ENCODE results near the gene NUP42.
A peak's percentile ranks its signal among the peaks of the same experiment; 100 is the strongest.

Gene NUP42

GRCh38 chr7:23237000-23237399 lies 55.2 kb downstream of the NUP42 start:
- no peak for DNase-seq

GRCh38 chr7:23238983-23239652 lies 57.3 kb downstream of the NUP42 start:
- DNase-seq = no peak

- no peak for DNase-seq
Measured at GRCh38 chr7:23239698-23240097, 57.9 kb downstream of the NUP42 start.

- DNase-seq = no peak
Measured at GRCh38 chr7:23242321-23242720, 60.5 kb downstream of the NUP42 start.

GRCh38 chr7:23242935-23243334 lies 61.1 kb downstream of the NUP42 start:
- no peak for DNase-seq

DNA sequence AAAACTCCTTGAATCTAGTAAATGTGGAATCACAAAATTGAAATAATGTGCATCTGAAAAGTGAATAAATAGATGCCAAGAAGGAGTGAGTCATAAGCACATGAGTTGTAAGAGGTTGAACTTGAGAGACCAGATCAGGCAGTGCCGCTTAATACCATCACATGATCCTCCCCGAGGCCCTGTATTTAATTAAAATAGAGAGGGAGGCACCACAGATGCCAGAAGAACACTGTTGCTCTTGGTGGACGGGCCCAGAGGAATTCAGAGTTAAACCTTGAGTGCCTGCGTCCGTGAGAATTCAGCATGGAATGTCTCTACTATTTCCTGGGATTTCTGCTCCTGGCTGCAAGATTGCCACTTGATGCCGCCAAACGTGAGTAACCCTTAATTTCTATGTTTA lies 64.7 kb downstream of the NUP42 start, which contains the start of gene GPNMB:
Gene GPNMB (plus strand): TSS at position 221 of the 400 bp plus-strand sequence. CDS start 83 bp downstream, at position 304.
- DNase-seq = peak; percentile 95

DNA sequence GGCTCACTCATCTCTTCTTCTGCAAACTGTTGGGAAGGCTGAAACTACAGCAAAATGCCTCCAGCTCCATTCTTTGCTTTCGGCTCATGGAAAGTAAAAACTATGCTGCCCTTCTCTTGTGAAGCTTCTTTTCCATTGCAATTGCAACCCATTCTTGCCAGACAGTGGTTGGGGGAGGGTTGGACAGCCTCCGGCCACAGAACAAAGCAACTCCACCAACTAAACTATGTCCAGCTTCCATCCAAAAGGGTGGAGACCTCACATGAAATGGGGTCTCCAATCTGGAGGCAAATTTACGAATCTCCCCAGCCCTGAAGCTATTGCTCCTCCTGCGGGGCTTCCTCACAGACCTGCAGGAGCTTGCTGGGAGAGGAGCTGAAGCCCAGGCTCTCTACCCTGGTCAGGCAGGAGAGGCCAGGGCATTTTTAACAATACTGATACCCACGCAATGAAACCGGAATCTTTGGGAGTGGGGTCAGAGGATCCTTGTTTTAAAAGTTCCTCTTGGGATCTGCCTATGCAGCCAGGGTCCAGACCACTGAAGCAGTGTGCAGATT lies 65.3 kb downstream of the NUP42 start:
- DNase-seq = no peak

DNA sequence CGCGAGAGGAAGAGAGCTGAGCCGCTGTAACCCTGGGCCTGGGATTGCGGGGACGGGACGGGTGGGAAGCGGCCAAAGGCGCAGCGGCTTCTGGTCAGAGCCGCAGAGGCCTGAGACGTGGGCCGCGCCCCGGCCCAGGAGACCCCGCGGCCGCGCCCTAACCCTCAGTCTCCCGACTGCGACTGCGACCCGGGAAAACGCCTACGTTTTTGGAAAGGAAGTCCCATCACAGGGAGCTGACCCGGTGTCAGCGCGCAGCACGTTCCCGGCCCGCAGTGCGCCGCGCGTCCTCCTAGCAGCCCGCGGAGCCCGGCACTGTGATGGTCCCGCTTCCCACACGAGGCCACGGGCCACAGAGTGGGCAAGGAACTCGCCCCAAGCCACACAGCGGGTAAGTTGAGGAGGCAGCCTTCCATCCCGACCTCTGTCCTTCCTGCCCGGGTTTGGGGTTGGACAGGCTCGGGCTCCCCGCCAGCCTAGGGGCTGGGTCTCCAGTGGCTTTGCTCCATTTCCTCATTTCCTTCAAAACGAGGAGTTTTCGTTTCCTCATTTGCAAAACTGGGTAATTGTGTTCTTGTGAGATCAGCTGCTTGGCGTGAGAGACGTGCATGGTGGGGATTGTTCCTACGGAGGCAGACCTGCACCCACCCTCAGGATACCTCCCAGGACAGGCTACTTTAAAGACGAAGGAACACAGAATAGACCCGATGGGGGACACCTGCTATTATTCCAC lies 65.9 kb downstream of the NUP42 start:
- DNase-seq = peak; percentile 25

DNA sequence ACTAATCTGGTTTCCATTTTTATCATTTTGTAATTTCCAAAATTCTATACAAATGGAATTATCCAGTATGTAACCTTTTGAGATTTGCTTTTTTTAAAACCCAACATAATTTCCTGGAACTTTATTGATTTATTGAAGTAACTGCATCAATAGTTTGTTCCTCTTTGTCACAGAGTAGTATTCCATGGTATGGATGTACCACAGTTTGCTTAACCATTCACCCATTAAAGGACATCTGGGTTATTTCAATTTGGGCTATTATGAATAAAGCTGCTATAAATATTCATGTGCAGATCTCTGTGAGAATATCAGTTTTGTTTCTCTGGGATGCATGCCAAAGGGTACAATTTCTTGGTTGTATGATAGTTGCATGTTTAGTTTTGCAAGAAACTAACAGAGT lies 67.6 kb downstream of the NUP42 start:
- peak; percentile 3 for DNase-seq
